Neural cell (in vitro differentiated cells): ENCODE data around the gene COL4A5. TPM values are rescaled to one million over a fixed set of nuclear protein-coding genes. Genes with fewer than 3 reads are reported as not detected.

Experiments
- H2AFZ ChIP-seq: fragments of 200-600, 300-800 bp; sonication (generic), shearing (Covaris generic); 2 replicates; pipeline ENCODE4 v1.6.0; 2014; ENCODE audit warnings: low read depth, mild to moderate bottlenecking, antibody characterized with exemption, low read length, moderate library complexity
- H3F3A ChIP-seq: fragments of 200-600 bp; shearing (Covaris generic); 2 replicates; pipeline ENCODE4 v1.6.1; 2016; ENCODE audit warnings: mild to moderate bottlenecking, moderate library complexity, mixed read lengths, antibody characterized with exemption, low read length; ENCODE audit not compliant: insufficient read depth, poor library complexity, severe bottlenecking
- H3K27ac ChIP-seq: fragments of 200-600, 300-800 bp; sonication (generic), shearing (Covaris generic); 2 replicates; pipeline ENCODE4 v1.5.1; 2014; ENCODE audit warnings: mild to moderate bottlenecking, low read length, moderate library complexity
- H3K27me3 ChIP-seq: fragments of 300-800, 200-600 bp; sonication (generic), shearing (Covaris generic); 2 replicates; pipeline ENCODE4 v1.6.0; 2014; ENCODE audit warnings: mild to moderate bottlenecking, low read depth, low read length, moderate library complexity; ENCODE audit not compliant: insufficient read depth
- H3K36me3 ChIP-seq: fragments of 300-800, 200-600 bp; sonication (generic), shearing (Covaris generic); 2 replicates; pipeline ENCODE4 v1.5.1; 2014; ENCODE audit warnings: mild to moderate bottlenecking, antibody characterized with exemption, low read length, moderate library complexity; ENCODE audit not compliant: insufficient read depth
- H3K4me2 ChIP-seq: fragments of 300-800, 200-600 bp; sonication (generic), shearing (Covaris generic); 2 replicates; pipeline ENCODE4 v1.6.0; 2014; ENCODE audit warnings: mild to moderate bottlenecking, low read length
- H3K4me3 ChIP-seq: fragments of 300-800, 200-600 bp; sonication (generic), shearing (Covaris generic); 2 replicates; pipeline ENCODE4 v1.5.1; 2014; ENCODE audit warnings: mild to moderate bottlenecking, low read length, moderate library complexity
- H3K79me2 ChIP-seq: fragments of 200-600 bp; shearing (Covaris generic); replicated peaks from 2 replicates; pipeline ENCODE4 v1.6.0; 2014; ENCODE audit warnings: mild to moderate bottlenecking, low read length, moderate library complexity; ENCODE audit not compliant: insufficient read depth
- H3K9ac ChIP-seq: fragments of 300-800, 200-600 bp; sonication (generic), shearing (Covaris generic); 2 replicates; pipeline ENCODE4 v1.6.1; 2016; ENCODE audit warnings: mild to moderate bottlenecking, low read length, mixed read lengths
- H3K9me2 ChIP-seq: fragments of 200-600 bp; shearing (Covaris generic); 2 replicates; pipeline ENCODE4 v1.6.1; 2016; ENCODE audit warnings: mild to moderate bottlenecking, low read length, mixed read lengths; ENCODE audit not compliant: insufficient read depth
- H3K9me3 ChIP-seq: fragments of 200-600, 300-800 bp; sonication (generic), shearing (Covaris generic); 2 replicates; pipeline ENCODE4 v1.6.1; 2016; ENCODE audit warnings: mild to moderate bottlenecking, mixed run types, low read length, moderate library complexity, mixed read lengths
- H4K20me1 ChIP-seq: fragments of 200-600 bp; shearing (Covaris generic); 2 replicates; pipeline ENCODE4 v1.6.1; 2016; ENCODE audit warnings: mild to moderate bottlenecking, mixed run types; ENCODE audit not compliant: insufficient read depth
- CTCF ChIP-seq: fragments of 450-650 bp; IDR thresholded peaks from 2 replicates; pipeline ENCODE4 v1.5.1; 2014; ENCODE audit warnings: antibody characterized with exemption, mild to moderate bottlenecking, moderate library complexity; ENCODE audit not compliant: poor library complexity, severe bottlenecking
- EP300 ChIP-seq: fragments of 450-650 bp; conservative IDR thresholded peaks from 2 replicates; pipeline ENCODE4 v1.6.1; 2014; ENCODE audit warnings: antibody characterized with exemption, mild to moderate bottlenecking, moderate library complexity; ENCODE audit not compliant: poor library complexity, severe bottlenecking
- EZH2 ChIP-seq: fragments of 200-600, 300-800 bp; shearing (Covaris generic), sonication (generic); IDR thresholded peaks from 2 replicates; pipeline ENCODE4 v1.6.1; 2014; ENCODE audit warnings: antibody characterized with exemption, low read length, borderline replicate concordance, mild to moderate bottlenecking; ENCODE audit not compliant: insufficient read depth, poor library complexity, severe bottlenecking
- MXI1 ChIP-seq: fragments of 450-650 bp; conservative IDR thresholded peaks from 2 replicates; pipeline ENCODE4 v1.6.1; 2014; ENCODE audit warnings: antibody characterized with exemption, mild to moderate bottlenecking; ENCODE audit not compliant: poor library complexity, severe bottlenecking
- POLR2AphosphoS5 ChIP-seq: IDR thresholded peaks from 2 replicates; pipeline ENCODE4 v1.6.1; 2012
- RAD21 ChIP-seq: fragments of 450-650 bp; conservative IDR thresholded peaks from 2 replicates; pipeline ENCODE4 v1.6.1; 2014; ENCODE audit warnings: antibody characterized with exemption, mild to moderate bottlenecking, moderate library complexity
- REST ChIP-seq: IDR thresholded peaks from 2 replicates; pipeline ENCODE4 v1.6.1; 2012; ENCODE audit warnings: borderline replicate concordance
- SMC3 ChIP-seq: fragments of 450-650 bp; conservative IDR thresholded peaks from 2 replicates; pipeline ENCODE4 v1.6.1; 2014; ENCODE audit warnings: antibody characterized with exemption, mild to moderate bottlenecking, moderate library complexity; ENCODE audit not compliant: poor library complexity
- TAF1 ChIP-seq: IDR thresholded peaks from 2 replicates; pipeline ENCODE4 v1.6.1; 2012; ENCODE audit warnings: low read depth
- polyA plus RNA-seq: library from polyadenylated mRNA; depleted of rRNA; stranded (reverse); fragments of >200 nt; gene quantifications from 2 replicates; pipeline ENCODE4 v1.2.3, GENCODE V29; 2014

COL4A5 gene
- polyA plus RNA-seq, 1 donor from 2014 or later, result 3.9 TPM

GRCh38 chrX:108420481-108420880 lies 19.2 kb upstream of the COL4A5 start:
- no peak for TF ChIP-seq REST
- TF ChIP-seq POLR2AphosphoS5, result no peak
- TF ChIP-seq SMC3, result no peak
- no peak for TF ChIP-seq RAD21
- no peak for TF ChIP-seq TAF1
- TF ChIP-seq CTCF, result no peak
- no peak for TF ChIP-seq MXI1
- TF ChIP-seq EZH2, result no peak
- TF ChIP-seq EP300, result no peak
- H3K27me3 ChIP-seq, result no peaks in the 10 kb centered on the region
- no peak overlapping the region for H3K9ac ChIP-seq
- H2AFZ ChIP-seq, result no peak overlapping the region
- H3K9me3 ChIP-seq, result no peaks in the 10 kb centered on the region
- H3K9me2 ChIP-seq, result no peaks in the 10 kb centered on the region
- H3K27ac ChIP-seq, result no peak overlapping the region
- H3F3A ChIP-seq, result no peaks in the 10 kb centered on the region
- no peak overlapping the region for H3K4me2 ChIP-seq
- no peaks in the 10 kb centered on the region for H3K79me2 ChIP-seq
- H3K4me3 ChIP-seq, result no peak overlapping the region
- H3K36me3 ChIP-seq, result no peaks in the 10 kb centered on the region
- H4K20me1 ChIP-seq, result no peaks in the 10 kb centered on the region

GRCh38 chrX:108426262-108426661 lies 13.4 kb upstream of the COL4A5 start:
- Histone ChIP-seq H3K9ac (no peak overlapping the region), H4K20me1 (no peaks in the 10 kb centered on the region), H3K79me2 (no peaks in the 10 kb centered on the region), H3K9me2 (no peaks in the 10 kb centered on the region), H3K27ac (no peak overlapping the region), H3K9me3 (no peaks in the 10 kb centered on the region), H3K36me3 (no peaks in the 10 kb centered on the region), H2AFZ (no peak overlapping the region), H3F3A (no peaks in the 10 kb centered on the region), H3K27me3 (no peaks in the 10 kb centered on the region), H3K4me3 (no peak overlapping the region), H3K4me2 (no peak overlapping the region)
- TF ChIP-seq MXI1, result no peak
- TF ChIP-seq EZH2, result no peak
- TF ChIP-seq CTCF, result no peak
- no peak for TF ChIP-seq TAF1
- TF ChIP-seq REST, result no peak
- TF ChIP-seq SMC3, result no peak
- no peak for TF ChIP-seq RAD21
